ENCODE data around the gene PKNOX2.

The PKNOX2 gene, protein sequence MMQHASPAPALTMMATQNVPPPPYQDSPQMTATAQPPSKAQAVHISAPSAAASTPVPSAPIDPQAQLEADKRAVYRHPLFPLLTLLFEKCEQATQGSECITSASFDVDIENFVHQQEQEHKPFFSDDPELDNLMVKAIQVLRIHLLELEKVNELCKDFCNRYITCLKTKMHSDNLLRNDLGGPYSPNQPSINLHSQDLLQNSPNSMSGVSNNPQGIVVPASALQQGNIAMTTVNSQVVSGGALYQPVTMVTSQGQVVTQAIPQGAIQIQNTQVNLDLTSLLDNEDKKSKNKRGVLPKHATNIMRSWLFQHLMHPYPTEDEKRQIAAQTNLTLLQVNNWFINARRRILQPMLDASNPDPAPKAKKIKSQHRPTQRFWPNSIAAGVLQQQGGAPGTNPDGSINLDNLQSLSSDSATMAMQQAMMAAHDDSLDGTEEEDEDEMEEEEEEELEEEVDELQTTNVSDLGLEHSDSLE

DNA sequence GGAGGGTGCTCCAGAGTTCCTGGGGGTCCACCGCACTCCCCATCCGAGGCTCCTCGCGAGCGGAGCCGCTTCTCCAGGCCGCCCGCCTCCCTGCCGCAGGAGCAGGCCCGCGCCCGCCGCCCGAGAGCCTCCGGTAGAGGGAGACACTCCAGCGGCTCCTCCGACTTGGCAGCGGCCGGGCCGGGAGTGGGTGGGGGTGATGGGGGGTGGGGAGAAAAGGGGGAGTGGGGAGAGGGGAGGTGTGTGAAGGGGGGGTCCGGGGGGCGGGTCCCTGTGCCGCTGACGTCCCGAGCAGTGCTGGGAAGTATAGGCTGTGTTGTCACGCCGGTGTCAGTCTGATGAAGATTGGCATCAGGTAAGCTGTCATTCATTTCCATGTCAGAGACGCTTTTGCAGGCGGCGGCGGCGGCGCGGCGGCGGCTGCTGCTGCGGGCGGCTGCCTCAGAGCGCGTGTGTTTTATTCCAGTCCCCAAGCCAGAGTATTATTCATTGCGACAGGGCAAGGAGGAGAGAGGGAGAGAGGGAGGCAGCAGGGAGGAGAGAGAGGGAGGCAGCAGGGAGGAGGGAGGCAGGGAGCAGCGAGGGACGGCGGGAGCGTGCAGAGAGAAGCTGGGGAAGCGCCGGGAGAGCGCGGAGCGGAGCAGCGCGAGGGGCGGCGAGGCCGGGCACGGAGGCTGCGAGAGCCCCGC is at the start of gene PKNOX2:
Gene PKNOX2 (plus strand): TSS at position 330 of the 689 bp plus-strand sequence. CDS start 186,555 bp downstream, outside the sequence.
- DNase-seq (ENCODE audit: low spot score): peak; percentile 86

DNA sequence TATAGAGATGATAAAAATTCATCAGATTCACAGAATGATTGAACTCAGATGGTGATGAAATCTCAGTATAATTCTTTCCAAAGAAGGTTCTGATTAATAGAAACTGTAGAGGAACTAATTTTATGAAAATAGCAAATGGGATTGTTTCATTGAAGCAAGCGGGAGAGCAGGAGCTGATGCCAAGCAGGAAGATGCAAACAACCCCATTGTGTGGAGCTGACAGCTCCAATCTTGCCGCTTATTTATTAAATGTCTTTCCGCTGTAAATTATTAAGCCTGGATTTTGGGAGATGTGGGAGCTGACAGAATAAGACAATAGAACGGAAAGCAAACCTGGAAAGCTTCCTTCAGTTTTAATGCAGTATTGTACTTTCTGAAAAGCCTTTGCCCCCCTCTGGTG is 47.1 kb upstream of the PKNOX2 start:
- no peak for DNase-seq (ENCODE audit: low spot score)

DNA sequence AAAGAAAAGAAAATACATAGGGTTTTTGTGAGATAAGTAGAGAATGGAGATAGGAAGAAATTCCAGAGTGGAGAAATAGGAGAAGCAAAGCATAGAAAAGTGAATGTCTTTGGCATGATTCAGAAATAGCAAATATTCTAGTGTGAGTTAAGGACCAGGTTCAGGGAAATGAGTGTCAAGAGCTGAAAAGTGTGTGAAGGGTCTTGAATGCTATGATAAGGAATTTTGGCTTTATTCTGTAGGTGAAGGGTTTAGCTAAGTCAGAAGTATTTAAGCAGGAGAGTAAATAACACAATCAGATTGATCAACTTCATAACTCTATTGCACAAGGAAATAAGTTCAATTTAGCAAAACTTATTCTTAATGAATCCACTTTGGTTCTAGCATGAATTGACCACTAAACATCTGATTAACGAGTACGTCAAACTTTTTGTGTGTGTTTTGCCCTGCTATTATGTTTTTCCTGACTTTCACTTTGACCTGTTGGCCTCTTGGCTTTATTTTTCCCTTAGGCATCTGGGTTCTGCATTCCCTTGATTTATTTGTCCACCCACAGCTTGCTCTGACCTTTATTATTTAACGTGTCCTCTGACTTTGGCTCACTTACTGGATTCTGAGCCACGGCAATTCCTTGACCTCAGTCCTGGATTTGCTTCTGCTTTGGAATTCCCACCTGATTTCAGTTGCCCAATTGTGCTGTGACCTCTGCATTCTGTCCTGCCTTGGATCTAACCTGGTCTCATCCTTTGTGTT is 41.2 kb upstream of the PKNOX2 start:
- DNase-seq (ENCODE audit: low spot score): no peak

DNA sequence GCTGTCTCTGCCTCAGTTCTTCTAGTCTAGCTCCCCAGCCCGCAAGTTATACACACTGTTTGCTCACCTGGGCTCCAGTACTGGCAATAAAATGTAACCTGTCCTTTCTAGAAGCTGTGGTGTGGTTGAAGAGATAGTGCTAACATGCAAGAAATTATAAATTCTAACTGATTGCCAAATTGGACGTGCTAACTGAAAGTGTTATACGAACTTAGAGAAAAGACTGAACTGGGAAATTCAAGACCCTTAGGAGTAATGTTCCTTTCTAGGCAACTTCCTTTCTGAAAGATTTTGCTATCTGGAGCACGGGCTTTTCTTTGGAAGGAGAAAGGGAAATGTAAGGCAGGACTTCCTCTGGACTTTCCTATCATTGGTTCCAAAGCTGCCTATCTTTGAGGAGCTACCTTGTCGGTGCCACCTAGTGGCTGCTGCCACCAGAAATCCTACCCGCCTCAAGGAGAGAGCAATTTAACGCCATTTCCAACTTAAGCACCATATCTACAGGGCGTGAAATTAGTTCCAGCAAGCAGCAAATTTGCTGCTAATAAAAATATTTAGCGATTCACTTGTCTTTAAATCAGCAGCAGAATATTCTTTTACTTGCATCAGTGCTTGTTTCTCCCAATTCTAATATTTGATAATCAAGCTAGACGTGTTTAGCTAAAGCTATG is 40.5 kb upstream of the PKNOX2 start:
- peak; percentile 54 for DNase-seq (ENCODE audit: low spot score)

DNA sequence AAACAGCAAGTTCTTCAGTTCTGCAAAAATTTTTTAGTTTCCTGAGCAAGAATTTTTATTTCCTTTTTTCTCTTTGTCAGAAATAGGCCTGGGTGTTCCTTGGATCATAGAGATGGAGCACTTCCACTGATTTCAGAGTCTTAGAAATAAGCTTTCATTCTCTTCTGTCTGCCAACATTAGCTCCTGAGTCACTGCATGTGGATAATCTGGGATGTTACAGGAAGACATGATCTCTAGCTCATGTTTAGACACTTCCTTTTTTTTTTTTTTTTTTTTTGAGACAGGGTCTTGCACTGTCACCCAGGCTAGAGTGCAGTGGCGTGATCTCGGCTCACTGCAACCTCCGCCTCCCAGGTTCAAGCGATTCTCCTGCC is 39.9 kb upstream of the PKNOX2 start:
- no peak for DNase-seq (ENCODE audit: low spot score)

DNA sequence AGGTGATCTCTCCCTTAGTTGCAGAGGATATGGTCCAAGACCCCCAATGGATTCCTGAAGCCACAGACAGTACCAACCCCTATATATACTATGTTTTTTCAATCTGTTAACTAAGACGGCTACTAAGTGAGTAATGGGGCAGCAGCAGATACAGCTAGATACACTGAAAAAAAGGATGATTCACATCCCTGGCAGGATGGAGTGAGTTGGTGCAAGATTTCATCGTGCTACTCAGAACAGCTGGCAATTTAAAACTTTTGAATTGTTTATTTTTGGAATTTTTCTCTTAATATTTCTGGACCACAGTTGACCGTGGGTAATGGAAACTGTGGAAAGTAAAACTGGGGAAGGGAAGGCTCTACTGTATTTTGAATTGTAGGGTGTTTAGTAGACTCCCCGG is 36.1 kb upstream of the PKNOX2 start:
- no peak for DNase-seq (ENCODE audit: low spot score)

DNA sequence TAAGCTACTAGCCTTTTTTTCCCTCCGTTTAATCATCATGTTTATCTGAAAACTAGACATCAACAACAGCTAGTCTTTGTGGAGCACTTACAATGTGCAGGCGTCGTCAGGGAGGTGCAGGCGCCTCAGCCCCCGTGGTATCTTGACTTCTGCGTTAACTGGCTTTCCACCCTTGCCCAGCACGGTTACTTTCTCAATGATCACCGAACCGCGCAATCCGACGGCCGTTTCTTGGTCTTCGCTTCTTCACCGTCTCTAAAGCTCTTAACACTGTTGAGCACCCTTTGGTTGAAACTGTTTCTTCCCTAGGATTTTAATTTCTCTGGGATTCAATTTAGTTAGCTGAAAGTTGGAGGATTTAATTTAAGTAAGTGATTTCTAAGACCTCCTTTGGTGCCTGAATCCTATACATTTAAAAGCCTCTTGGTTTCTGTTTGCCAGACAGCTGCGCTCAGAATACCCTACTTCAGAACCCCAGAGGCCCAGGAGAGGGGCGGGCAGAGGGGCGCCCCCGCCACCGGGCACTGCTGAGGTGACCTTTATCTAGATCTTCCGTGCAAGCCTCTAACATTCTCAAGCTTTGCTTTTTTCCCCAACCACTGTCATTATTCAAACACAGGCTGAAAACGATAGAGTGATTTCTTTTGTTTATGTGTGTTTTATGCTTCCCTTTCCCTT is 35.1 kb upstream of the PKNOX2 start:
- no peak for DNase-seq (ENCODE audit: low spot score)

DNA sequence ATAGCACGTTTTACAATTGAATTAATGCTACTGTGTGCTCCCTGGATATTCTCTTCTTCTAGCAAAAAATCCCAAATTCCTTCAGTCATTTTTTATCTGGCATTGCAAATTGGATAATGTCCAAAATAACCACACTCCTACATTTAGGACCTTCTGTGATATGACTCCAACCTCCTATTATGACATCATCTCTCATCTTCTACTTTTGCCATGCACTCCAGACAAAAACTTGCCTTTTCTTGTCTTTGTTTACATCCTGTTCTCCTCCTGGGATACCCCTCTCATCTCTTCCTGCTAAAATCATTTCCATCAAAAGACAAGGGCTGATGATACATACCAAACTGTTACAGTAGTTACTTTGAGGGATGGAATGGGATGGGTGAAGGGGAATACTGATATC is 32.5 kb upstream of the PKNOX2 start:
- DNase-seq (ENCODE audit: low spot score): no peak

DNA sequence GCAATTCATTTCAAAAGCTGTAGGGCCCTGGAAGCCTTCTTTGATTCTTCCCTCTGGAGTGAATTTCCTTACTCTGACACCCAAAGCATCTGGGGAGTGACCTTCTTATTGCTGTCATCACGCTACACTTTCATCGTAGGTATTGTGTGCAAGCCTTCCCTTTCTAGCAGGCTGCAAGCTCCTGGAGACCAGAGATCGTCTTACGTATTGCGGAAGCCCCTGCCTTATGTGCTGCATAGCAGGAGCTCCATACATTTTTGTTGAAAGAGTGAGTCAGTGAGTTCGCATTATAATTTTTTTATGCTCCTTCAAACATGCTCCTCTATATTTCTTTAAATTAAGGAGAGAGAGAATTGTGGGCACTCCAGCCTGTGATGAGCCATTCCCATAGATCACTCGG is 32.0 kb upstream of the PKNOX2 start:
- no peak for DNase-seq (ENCODE audit: low spot score)

DNA sequence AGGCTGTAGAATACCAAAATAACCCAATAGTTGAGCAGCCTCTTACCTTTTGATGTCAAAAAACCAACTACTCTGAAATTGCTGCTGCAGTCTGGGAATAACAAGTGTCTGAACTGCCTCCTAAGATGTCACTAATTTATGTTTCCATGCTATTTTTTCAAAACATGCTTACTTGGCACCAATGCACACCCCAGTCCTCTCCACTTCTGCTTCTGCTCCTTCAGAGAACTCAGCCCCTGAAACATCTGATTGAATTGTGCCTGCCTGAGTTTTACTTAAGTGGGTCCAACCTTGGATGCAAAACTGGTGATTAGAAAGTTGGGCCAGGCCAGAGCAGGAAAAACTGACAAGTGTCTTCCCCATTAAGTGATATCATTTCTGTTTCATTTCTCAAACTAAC is 28.6 kb upstream of the PKNOX2 start:
- no peak for DNase-seq (ENCODE audit: low spot score)

DNA sequence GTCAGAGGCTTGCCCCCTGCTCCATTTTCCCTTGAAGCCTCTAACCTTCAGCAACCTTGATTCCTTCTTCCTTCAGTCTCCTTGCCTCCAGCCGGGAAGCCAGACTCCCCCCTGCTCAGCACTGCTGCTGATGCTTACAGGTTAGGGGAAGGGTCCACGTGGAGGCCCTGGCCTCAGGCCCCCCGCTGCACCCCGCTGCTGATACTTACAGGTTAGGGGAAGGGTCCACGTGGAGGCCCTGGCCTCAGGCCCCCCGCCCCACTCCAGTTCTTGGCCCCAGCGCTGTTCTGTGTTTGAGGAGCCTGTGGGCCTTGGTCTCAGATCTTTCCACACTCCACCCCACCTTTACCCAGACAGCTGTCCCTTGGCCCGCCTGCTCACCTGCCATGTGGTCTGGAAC is 25.6 kb upstream of the PKNOX2 start:
- DNase-seq (ENCODE audit: low spot score): no peak

DNA sequence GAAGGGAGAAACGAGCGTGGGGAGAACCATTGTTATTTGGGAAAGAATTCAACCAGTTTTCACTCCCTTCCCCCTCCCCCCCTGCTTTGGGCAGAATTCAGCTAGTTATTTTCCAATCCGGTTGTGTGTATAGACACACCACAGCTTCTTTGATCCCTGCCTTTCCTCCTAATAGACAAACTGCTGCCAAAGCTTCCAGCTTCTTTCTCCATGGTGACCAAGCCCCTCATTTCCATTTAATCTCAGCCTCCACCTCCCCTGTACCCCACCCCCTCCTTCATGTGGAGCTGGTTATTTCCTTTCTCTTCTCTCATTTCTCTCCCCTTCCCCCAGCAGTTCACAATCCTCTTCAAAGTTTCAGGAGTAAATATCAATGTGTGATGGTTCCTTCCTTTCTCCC is 24.8 kb upstream of the PKNOX2 start:
- no peak for DNase-seq (ENCODE audit: low spot score)

DNA sequence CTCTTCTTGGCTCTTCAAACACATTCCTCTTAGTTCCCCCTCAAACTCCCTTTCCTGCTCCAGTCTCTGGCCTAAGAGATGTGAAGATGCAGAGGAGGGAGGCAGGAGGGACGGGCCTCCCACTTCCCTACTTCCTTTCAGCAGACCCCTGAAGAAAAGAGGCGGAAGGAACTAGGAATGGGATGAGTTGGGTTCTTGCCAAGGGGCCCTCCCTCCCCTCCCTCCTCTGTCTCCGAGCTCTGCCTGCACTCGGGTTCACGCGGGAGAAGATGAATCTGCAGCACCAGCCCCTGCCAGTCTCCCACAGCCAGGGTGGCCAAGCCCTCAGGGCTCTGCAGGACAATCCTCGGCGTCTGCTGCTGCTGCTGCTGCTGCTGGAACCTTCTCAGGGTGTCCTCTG is 24.3 kb upstream of the PKNOX2 start:
- no peak for DNase-seq (ENCODE audit: low spot score)

DNA sequence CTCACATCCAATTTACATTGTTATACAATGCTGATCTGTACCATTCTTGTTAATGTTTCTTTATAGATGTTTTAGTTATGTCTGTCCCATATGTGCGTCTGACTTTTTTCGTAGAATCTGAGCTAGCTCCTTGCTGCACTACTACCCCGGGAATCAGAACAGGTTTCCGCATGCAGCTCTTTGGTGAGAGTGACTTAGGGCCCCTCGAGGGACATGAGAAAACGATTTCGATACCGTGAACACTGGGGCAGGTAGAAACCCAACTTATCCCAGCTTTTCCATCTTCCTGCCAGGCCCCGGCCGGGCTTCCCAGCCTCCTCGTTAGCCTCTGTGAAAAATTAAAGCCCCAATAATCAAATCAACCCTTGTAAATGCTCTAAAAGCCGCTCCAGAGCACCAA is 23.4 kb upstream of the PKNOX2 start:
- DNase-seq (ENCODE audit: low spot score): no peak

DNA sequence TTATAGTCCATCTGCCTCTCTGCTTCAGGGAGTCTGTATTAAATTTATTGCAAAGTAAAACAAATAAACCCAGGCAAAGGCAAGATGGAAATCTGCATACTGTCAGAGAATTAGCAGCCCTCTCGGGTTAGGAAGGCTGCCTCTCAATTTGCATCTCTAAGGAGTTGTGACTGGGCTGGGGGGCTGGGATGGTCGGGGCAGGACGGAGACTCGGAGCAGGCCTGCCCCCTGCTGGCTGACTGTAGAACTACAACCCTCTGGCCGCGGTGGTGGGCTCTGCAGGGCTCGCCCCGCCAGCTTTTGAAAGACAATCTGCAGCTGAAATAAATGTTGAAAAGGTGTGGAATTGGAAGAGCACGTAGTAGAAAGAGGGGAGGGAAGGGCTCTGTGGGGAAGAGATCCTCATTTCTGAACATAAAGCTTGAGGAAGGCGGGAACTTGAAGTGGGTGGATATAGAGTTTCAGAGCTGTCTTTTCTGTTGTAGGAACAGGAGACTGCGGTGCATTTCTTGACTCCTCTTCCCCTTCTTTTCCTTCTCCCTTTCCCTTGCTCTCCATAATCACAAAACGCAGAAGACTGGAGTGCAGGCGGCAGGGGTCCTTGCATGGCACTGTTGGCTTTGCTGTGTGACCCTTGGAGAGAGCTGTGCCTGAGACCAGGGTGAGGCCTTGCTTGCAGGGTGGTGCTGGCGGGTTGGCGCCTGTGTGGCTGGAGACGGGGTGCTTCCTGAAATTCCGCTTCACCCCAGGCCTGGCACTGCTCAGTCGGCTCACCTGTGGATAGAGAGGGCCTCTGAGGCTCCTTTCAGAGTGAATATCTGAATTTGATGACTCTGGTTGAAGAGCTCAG is 22.6 kb upstream of the PKNOX2 start:
- peak; percentile 19 for DNase-seq (ENCODE audit: low spot score)

DNA sequence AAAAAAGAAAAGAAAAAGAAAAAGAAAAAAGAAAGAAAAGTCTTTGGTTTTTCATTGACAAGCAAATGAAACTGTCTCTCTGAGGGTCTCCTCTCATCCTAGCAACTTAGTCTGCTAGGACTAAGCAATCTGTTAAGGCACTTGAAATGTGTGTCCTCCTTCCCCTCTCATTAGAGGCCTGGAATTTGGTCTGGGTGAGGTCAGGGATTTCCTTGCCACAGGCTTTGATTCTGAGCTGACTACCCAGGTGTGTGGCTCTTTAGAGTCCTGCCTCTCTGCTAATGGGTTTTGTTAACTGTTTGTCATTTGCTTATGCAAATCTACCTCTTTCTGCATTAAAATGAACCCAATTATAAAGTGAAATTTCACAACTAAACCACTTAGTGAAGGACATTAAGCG is 18.3 kb upstream of the PKNOX2 start:
- DNase-seq (ENCODE audit: low spot score): no peak

DNA sequence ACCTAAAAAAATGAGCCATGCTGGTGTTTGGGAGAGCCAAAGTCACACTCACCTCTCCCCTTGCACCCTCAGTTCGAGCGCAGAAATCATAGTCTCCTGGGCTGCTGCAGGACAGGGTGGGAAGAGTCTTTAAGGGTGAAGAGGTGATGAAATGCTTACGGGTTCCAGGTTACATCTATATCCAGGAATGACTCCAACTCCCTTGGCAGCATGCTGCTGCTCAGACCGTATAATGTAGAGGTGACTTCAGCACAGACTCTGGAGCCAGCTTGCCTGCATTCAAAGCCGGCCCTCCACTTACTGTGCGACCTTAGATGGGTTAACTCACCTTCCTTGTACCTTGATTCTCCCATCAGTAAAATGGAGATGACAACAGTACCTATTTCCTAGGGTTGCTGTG is 17.3 kb upstream of the PKNOX2 start:
- no peak for DNase-seq (ENCODE audit: low spot score)

DNA sequence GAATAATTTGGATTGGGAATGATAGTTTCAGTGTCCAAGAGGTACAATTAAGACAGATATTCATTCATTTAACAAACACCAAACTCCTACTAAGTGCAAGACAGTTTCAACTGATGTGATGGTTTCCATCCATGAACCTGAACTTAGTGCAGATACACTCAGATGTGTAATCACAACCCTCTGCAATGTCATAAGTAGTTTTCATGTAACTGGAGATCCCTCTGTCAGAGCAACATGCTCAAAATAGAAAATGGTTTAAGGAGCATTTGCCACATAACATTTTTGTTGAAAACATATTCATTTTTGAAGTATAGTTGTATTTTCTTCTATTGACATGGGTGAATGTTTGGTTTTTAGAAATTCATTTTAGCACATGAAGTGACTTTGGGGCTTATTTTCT is 16.5 kb upstream of the PKNOX2 start:
- DNase-seq (ENCODE audit: low spot score): no peak

DNA sequence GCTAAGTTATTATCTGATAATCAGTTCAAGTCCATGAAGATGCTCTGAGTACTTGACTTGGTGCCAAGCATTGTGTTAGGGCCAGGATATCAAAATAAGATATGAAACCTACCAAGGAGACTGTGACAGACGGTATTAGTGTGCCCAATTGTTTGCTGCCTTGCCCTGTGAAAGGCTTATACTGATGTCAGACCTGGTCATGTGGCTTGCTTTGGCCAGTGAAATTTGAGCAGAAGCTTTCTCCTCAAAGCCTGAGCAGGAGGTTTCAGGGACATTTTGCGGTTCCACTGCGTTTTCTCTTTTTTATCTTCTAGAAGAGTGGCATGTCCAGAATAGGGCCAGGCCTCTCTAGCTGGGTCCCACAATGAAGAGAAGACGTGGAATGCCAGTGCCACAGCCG is 15.8 kb upstream of the PKNOX2 start:
- no peak for DNase-seq (ENCODE audit: low spot score)

DNA sequence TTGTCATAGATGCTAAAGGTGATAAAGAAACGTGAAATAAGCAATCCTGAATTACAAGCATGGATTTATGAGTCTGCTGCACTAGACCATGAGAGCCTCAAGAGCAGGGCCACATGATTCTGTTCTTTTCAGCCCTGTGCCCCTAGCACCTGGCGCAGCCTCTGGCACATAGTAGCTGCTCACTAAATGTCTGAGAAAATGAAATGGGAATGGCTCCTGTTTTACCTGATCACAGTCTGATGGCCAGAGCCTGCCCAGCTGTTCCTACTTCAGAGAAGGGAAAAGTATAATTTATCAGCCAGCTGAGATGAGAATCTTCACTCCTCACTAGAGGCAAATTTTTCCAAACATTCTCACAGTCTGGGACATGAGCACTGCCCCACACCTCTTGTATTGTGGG is 10.7 kb upstream of the PKNOX2 start:
- no peak for DNase-seq (ENCODE audit: low spot score)
